T-helper 2 cell treated with Interferon-gamma antibody and Interleukin-4, amounts not matched to agents 100 ng/mL and 5 ng/mL, for 36 hours (primary cell): Measurements from ENCODE around the gene RGS6. TPM values are rescaled to one million over a fixed set of nuclear protein-coding genes. Genes with fewer than 3 reads are reported as not detected.

Experiments used
- intact Hi-C: fragments of 100-400 bp; cut with micrococcal nuclease; formaldehyde crosslinking; loops from one replicate; pipeline ENCODE4 v1.15.1; 2023
- total RNA-seq: library from RNA; stranded (reverse); gene quantifications from 2 replicates; pipeline ENCODE4 v1.2.3, GENCODE V29; 2022

Gene RGS6
- total RNA-seq, 1 donor from 2014 or later = 0.18 TPM

- intact Hi-C loops = no loop called here
Observed at GRCh38 chr14:72567226-72567625, 635.0 kb downstream of the RGS6 start.

- intact Hi-C loops = no loop called here
Observed at GRCh38 chr14:72568296-72568992, 636.2 kb downstream of the RGS6 start.

- intact Hi-C loops = no loop called here
Observed at GRCh38 chr14:72573725-72574417, 641.6 kb downstream of the RGS6 start.

GRCh38 chr14:72574715-72575114 lies 642.5 kb downstream of the RGS6 start:
- intact Hi-C loops = no loop called here

GRCh38 chr14:72576258-72576657 lies 644.0 kb downstream of the RGS6 start:
- intact Hi-C loops = no loop called here

- intact Hi-C loops = no loop called here
Observed at GRCh38 chr14:72577521-72577920, 645.3 kb downstream of the RGS6 start.

- intact Hi-C loops = no loop called here
Observed at GRCh38 chr14:72578514-72578913, 646.3 kb downstream of the RGS6 start.

- intact Hi-C loops = no loop called here
Observed at GRCh38 chr14:72582582-72582981, 650.4 kb downstream of the RGS6 start.

- intact Hi-C loops = no loop called here
Observed at GRCh38 chr14:72583316-72584272, 651.4 kb downstream of the RGS6 start.

- intact Hi-C loops = no loop called here
Observed at GRCh38 chr14:72588521-72588920, 656.3 kb downstream of the RGS6 start.

GRCh38 chr14:72589652-72590051 lies 657.4 kb downstream of the RGS6 start:
- intact Hi-C loops = loop anchor here (10.0 kb wide), 1 partner anchor 145 kb away; no protein-coding TSS in a partner anchor

GRCh38 chr14:72590577-72590976 lies 658.3 kb downstream of the RGS6 start:
- intact Hi-C loops = loop anchor here (10.0 kb wide), 1 partner anchor 146 kb away; no protein-coding TSS in a partner anchor

GRCh38 chr14:72591391-72591790 lies 659.2 kb downstream of the RGS6 start:
- intact Hi-C loops = loop anchor here (10.0 kb wide), 1 partner anchor 147 kb away; no protein-coding TSS in a partner anchor

- intact Hi-C loops = loop anchor here (1.0 to 10.0 kb wide), 5 partner anchors 59 to 301 kb away; partner anchors contain the start of gene DPF3
Observed at GRCh38 chr14:72594099-72594901, 662.1 kb downstream of the RGS6 start.

GRCh38 chr14:72595152-72595862 lies 663.1 kb downstream of the RGS6 start:
- intact Hi-C loops = loop anchor here (2.0 to 10.0 kb wide), 4 partner anchors 61 to 299 kb away; partner anchors contain the start of gene DPF3

- intact Hi-C loops = loop anchor here (10.0 kb wide), 1 partner anchor 153 kb away; no protein-coding TSS in a partner anchor
Observed at GRCh38 chr14:72597252-72598233, 665.3 kb downstream of the RGS6 start.

- intact Hi-C loops = loop anchor here (10.0 kb wide), 1 partner anchor 154 kb away; no protein-coding TSS in a partner anchor
Observed at GRCh38 chr14:72598306-72598705, 666.1 kb downstream of the RGS6 start.
